H9 (cell line): ENCODE measurements around the gene MLYCD. TPM values are rescaled to one million over a fixed set of nuclear protein-coding genes. Genes with fewer than 3 reads are reported as not detected.

Experiments
- DNase-seq: peaks from one replicate; pipeline ENCODE4 v3.0.0-alpha.2; 2017
- H2AFZ ChIP-seq: one replicate; pipeline ENCODE4 v1.6.1; 2013; ENCODE audit warnings: mild to moderate bottlenecking, low read length, control low read depth, moderate library complexity
- H2AK5ac ChIP-seq: 2 replicates; pipeline ENCODE4 v1.6.1; 2013; ENCODE audit warnings: low read length, control low read depth, mixed read lengths; ENCODE audit not compliant: insufficient read length
- H2BK120ac ChIP-seq: one replicate; pipeline ENCODE4 v1.6.1; 2013; ENCODE audit warnings: low read depth, mild to moderate bottlenecking, low read length, control low read depth, inconsistent platforms; ENCODE audit not compliant: poor library complexity, severe bottlenecking
- H2BK12ac ChIP-seq: 2 replicates; pipeline ENCODE4 v1.6.1; 2013; ENCODE audit warnings: low read length, control low read depth, mixed read lengths, low read depth; ENCODE audit not compliant: insufficient read length
- H2BK15ac ChIP-seq: 2 replicates; pipeline ENCODE4 v1.6.1; 2013; ENCODE audit warnings: low read depth, low read length, control low read depth
- H2BK20ac ChIP-seq: one replicate; pipeline ENCODE4 v1.6.1; 2013; ENCODE audit warnings: low read depth, mild to moderate bottlenecking, low read length, control low read depth, inconsistent platforms; ENCODE audit not compliant: poor library complexity, severe bottlenecking
- H2BK5ac ChIP-seq: 2 replicates; pipeline ENCODE4 v1.6.1; 2013; ENCODE audit warnings: low read length, control low read depth, mixed read lengths; ENCODE audit not compliant: insufficient read length
- H3K14ac ChIP-seq: 2 replicates; pipeline ENCODE4 v1.6.1; 2013; ENCODE audit warnings: low read length, control low read depth; ENCODE audit not compliant: insufficient read depth
- H3K18ac ChIP-seq: 2 replicates; pipeline ENCODE4 v1.6.1; 2013; ENCODE audit warnings: low read depth, mild to moderate bottlenecking, mixed read lengths, low read length, control low read depth; ENCODE audit not compliant: insufficient read length
- H3K23ac ChIP-seq: 2 replicates; pipeline ENCODE4 v1.6.1; 2013; ENCODE audit warnings: low read length, control low read depth, mixed read lengths, low read depth; ENCODE audit not compliant: insufficient read length
- H3K23me2 ChIP-seq: 2 replicates; pipeline ENCODE4 v1.6.1; 2013; ENCODE audit warnings: low read depth, mild to moderate bottlenecking, mixed read lengths, low read length, control low read depth; ENCODE audit not compliant: insufficient read length, poor library complexity, severe bottlenecking
- H3K27ac ChIP-seq: 2 replicates; pipeline ENCODE4 v1.5.1; 2013; ENCODE audit warnings: low read length, control low read depth, mixed read lengths, low read depth; ENCODE audit not compliant: insufficient read length
- H3K27me3 ChIP-seq: 2 replicates; pipeline ENCODE4 v1.6.1; 2013; ENCODE audit warnings: low read length, control low read depth, inconsistent platforms; ENCODE audit not compliant: insufficient read depth
- H3K4ac ChIP-seq: 2 replicates; pipeline ENCODE4 v1.6.1; 2013; ENCODE audit warnings: low read depth, mild to moderate bottlenecking, control low read depth, inconsistent platforms, low read length, moderate library complexity
- H3K4me1 ChIP-seq: 2 replicates; pipeline ENCODE4 v1.6.1; 2013; ENCODE audit warnings: low read length, control low read depth, inconsistent platforms; ENCODE audit not compliant: insufficient read depth
- H3K4me2 ChIP-seq: 2 replicates; pipeline ENCODE4 v1.6.1; 2013; ENCODE audit warnings: low read length, control low read depth, mixed read lengths; ENCODE audit not compliant: insufficient read length, insufficient read depth
- H3K56ac ChIP-seq: 2 replicates; pipeline ENCODE4 v1.6.1; 2013; ENCODE audit warnings: low read depth, mild to moderate bottlenecking, mixed read lengths, low read length, control low read depth; ENCODE audit not compliant: insufficient read length
- H3K79me1 ChIP-seq: 2 replicates; pipeline ENCODE4 v1.6.1; 2013; ENCODE audit warnings: low read depth, mild to moderate bottlenecking, moderate library complexity, low read length, control low read depth, inconsistent platforms; ENCODE audit not compliant: insufficient read depth, poor library complexity, severe bottlenecking
- H3K79me2 ChIP-seq: 2 replicates; pipeline ENCODE4 v1.6.1; 2013; ENCODE audit warnings: low read length, control low read depth, inconsistent platforms; ENCODE audit not compliant: insufficient read depth
- H3K9ac ChIP-seq: 2 replicates; pipeline ENCODE4 v1.6.1; 2013; ENCODE audit warnings: low read length, control low read depth, mixed read lengths; ENCODE audit not compliant: insufficient read length; ENCODE audit errors: extremely low read depth
- H3K9me3 ChIP-seq: one replicate; pipeline ENCODE4 v1.6.1; 2013; ENCODE audit warnings: low read depth, low read length, inconsistent platforms; ENCODE audit not compliant: control insufficient read depth
- H3T11ph ChIP-seq: one replicate; pipeline ENCODE4 v1.6.1; 2013; ENCODE audit warnings: mild to moderate bottlenecking, low read length, control low read depth, inconsistent platforms
- H4K20me1 ChIP-seq: one replicate; pipeline ENCODE4 v1.6.1; 2013; ENCODE audit not compliant: control insufficient read depth, insufficient read length, insufficient read depth
- H4K5ac ChIP-seq: 2 replicates; pipeline ENCODE4 v1.6.1; 2013; ENCODE audit warnings: low read depth, mild to moderate bottlenecking, mixed read lengths, low read length, control low read depth; ENCODE audit not compliant: insufficient read length
- H4K8ac ChIP-seq: replicated peaks from 2 replicates; pipeline ENCODE4 v1.6.1; 2013; ENCODE audit warnings: low read length, control low read depth, mixed read lengths, low read depth; ENCODE audit not compliant: insufficient read length
- H4K91ac ChIP-seq: 2 replicates; pipeline ENCODE4 v1.6.1; 2013; ENCODE audit warnings: low read depth, mild to moderate bottlenecking, moderate library complexity, mixed read lengths, low read length, control low read depth; ENCODE audit not compliant: insufficient read length
- H3K27ac Mint-ChIP-seq, 3 experiments: 2 replicates in 2 of 3; 3 replicates in 1 of 3; pipeline ENCODE4 v1.8.0; 2020 to 2021; ENCODE audit warnings: mixed read lengths in 3 of 3, mild to moderate bottlenecking in 1 of 3, moderate library complexity in 1 of 3
- H3K27me3 Mint-ChIP-seq: 2 replicates; pipeline ENCODE4 v1.8.0; 2021; ENCODE audit warnings: low read depth, mild to moderate bottlenecking, moderate library complexity, mixed read lengths
- H3K36me3 Mint-ChIP-seq, 3 experiments: 2 replicates in 2 of 3; 3 replicates in 1 of 3; pipeline ENCODE4 v1.8.0; 2020 to 2021; ENCODE audit warnings: low read depth in 3 of 3, mixed read lengths in 3 of 3; ENCODE audit not compliant: insufficient read depth in 1 of 3
- H3K4me1 Mint-ChIP-seq, 2 experiments: 2 replicates each; pipeline ENCODE4 v1.8.0; 2020; ENCODE audit warnings: mixed read lengths in 2 of 2
- H3K4me3 Mint-ChIP-seq, 2 experiments: 2 replicates in 1 of 2; 3 replicates in 1 of 2; pipeline ENCODE4 v1.8.0; 2020 to 2021; ENCODE audit warnings: mild to moderate bottlenecking in 2 of 2, mixed read lengths in 2 of 2, moderate library complexity in 1 of 2
- H3K9me3 Mint-ChIP-seq, 2 experiments: 2 replicates in 1 of 2; 3 replicates in 1 of 2; pipeline ENCODE4 v1.8.0; 2020; ENCODE audit warnings: mild to moderate bottlenecking in 2 of 2, mixed read lengths in 2 of 2, moderate library complexity in 1 of 2
- CTCF ChIP-seq: fragments of 200-600 bp; sonication (generic); conservative IDR thresholded peaks from 3 replicates; pipeline ENCODE4 v1.8.0; 2021; ENCODE audit warnings: antibody characterized with exemption, mild to moderate bottlenecking
- WGBS: extraction: QIAGEN DNeasy Blood & Tissue Kit; methylation state at CpG from one replicate; pipeline ENCODE4 v1.1.7; 2013; ENCODE audit warnings: missing lambda C conversion rate, low lambda C conversion rate, mixed read lengths; ENCODE audit not compliant: insufficient read length; ENCODE audit errors: extremely low coverage; 5-methylcytosine and 5-hydroxymethylcytosine counted together
- total RNA-seq: library from RNA; stranded (reverse); gene quantifications from 2 replicates; pipeline ENCODE4 v1.2.1, GENCODE V29; 2021

The MLYCD gene
- total RNA-seq, 1 experiment from 2014 or later, result 7.1 TPM

DNA sequence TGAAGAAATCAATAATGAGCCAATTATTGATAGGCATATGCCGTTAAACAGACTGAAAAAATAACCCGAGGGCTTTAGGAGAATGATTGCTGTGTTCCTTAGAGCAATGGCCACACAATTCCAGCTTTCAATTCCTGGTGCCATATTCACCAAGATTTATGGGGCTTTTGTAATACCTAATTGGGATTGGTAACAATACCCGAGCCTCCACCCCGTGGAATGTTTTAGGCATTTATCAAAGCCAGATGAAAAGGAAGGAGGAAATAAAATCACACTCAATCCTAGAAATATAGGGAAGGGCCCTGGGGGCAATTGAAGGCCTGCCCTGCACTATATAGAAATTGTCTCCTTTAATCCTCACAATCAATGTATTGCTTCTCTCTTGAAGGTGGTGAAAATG is 42.1 kb upstream of the MLYCD start:
- H4K20me1 ChIP-seq, result no peaks in the 10 kb centered on the region
- no peak overlapping the region for H3K27ac ChIP-seq
- no peaks in the 10 kb centered on the region; a peak in 1 of 7 replicates for H3K36me3 Mint-ChIP-seq
- no peaks in the 10 kb centered on the region for H3K9me3 Mint-ChIP-seq
- H4K5ac ChIP-seq, result no peak overlapping the region
- H3K4me1 Mint-ChIP-seq, result peaks cover 31 to 38% of the 10 kb centered on the region in 2 experiments
- no peak overlapping the region for H2AFZ ChIP-seq
- H3K23ac ChIP-seq, result no peak overlapping the region
- H3K27ac Mint-ChIP-seq, result no peak overlapping the region
- TF ChIP-seq CTCF, result no peak
- no peak overlapping the region for H3K14ac ChIP-seq
- H2BK20ac ChIP-seq, result no peak overlapping the region
- H4K91ac ChIP-seq, result no peak overlapping the region
- no peak overlapping the region for H3K18ac ChIP-seq
- H3K4me2 ChIP-seq, result no peak overlapping the region
- no peak overlapping the region for H3K56ac ChIP-seq
- no peaks in the 10 kb centered on the region for H3K9me3 ChIP-seq
- no peak overlapping the region for H2BK5ac ChIP-seq
- no peak for DNase-seq
- no peak overlapping the region for H2AK5ac ChIP-seq
- no peaks in the 10 kb centered on the region for H3K79me1 ChIP-seq
- H3K79me2 ChIP-seq, result no peaks in the 10 kb centered on the region
- H4K8ac ChIP-seq, result no peak overlapping the region
- no peak overlapping the region for H2BK15ac ChIP-seq
- H3K4me1 ChIP-seq, result no peaks in the 10 kb centered on the region; the same call in 1 of the 2 replicates
- no peak overlapping the region for H3T11ph ChIP-seq
- H3K27me3 Mint-ChIP-seq, result 0 out of 2 replicates have a peak, but pooled peaks cover 1% of the 10 kb centered on the region
- H3K4me3 Mint-ChIP-seq, result no peak overlapping the region
- no peak overlapping the region for H2BK12ac ChIP-seq
- no peaks in the 10 kb centered on the region for H3K23me2 ChIP-seq
- H3K9ac ChIP-seq, result no peak overlapping the region
- H3K4ac ChIP-seq, result no peak overlapping the region
- H3K27me3 ChIP-seq, result no peaks in the 10 kb centered on the region
- WGBS, result no CpG with 5 or more reads among the region's 4 CpGs
- H2BK120ac ChIP-seq, result no peak overlapping the region
